ENCODE measurements around the gene TRERF1. TPM values are rescaled to one million over a fixed set of nuclear protein-coding genes. Genes with fewer than 3 reads are reported as not detected.

TRERF1 gene
- total and polyA plus RNA-seq, 3 donors from 2014 or later, result 13.7 to 49.1 (median 40.4) TPM

DNA sequence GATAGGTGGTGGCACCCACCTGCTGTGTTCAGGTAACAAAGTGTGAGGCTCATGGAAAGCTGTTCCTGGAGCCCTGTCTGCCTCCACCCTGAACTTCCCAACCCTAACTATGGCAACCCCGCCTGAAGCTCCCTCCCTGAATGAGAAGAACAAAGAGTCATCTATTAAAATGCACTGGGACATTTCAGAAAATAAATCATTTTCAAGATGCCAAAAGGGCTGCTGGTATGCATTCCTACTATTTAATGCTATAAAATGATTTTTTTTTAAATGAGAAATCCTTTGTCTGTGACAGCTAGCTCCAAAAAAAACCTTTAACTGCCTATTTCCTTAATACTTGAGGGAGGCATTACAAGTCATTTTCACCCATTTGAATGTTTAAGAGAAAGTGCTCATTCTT, 149.7 kb downstream of the TRERF1 start:
- Histone ChIP-seq H3K27me3 (no peaks in the 10 kb centered on the region), H3K4me3 (no peak overlapping the region), H3K4me1 (peaks cover 52% of the 10 kb centered on the region), H3K9me3 (no peaks in the 10 kb centered on the region), H3K36me3 (ENCODE audit: low read depth, missing control alignments) (no peaks in the 10 kb centered on the region), H3K27ac (no peak overlapping the region)
- WGBS, 2 donors, result 55 to 86% methylated on average over 1 of the region's 1 CpG
- no peak for DNase-seq
- intact Hi-C loops (cut with DNase I; ENCODE audit: low total_unique reads), result no loop called here
- TF ChIP-seq, protein P1, sequence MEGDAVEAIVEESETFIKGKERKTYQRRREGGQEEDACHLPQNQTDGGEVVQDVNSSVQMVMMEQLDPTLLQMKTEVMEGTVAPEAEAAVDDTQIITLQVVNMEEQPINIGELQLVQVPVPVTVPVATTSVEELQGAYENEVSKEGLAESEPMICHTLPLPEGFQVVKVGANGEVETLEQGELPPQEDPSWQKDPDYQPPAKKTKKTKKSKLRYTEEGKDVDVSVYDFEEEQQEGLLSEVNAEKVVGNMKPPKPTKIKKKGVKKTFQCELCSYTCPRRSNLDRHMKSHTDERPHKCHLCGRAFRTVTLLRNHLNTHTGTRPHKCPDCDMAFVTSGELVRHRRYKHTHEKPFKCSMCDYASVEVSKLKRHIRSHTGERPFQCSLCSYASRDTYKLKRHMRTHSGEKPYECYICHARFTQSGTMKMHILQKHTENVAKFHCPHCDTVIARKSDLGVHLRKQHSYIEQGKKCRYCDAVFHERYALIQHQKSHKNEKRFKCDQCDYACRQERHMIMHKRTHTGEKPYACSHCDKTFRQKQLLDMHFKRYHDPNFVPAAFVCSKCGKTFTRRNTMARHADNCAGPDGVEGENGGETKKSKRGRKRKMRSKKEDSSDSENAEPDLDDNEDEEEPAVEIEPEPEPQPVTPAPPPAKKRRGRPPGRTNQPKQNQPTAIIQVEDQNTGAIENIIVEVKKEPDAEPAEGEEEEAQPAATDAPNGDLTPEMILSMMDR (IDR thresholded peaks at IDR 0.05), result no peak
- TF ChIP-seq POLR2A (IDR thresholded peaks at IDR 0.05), result no peak

DNA sequence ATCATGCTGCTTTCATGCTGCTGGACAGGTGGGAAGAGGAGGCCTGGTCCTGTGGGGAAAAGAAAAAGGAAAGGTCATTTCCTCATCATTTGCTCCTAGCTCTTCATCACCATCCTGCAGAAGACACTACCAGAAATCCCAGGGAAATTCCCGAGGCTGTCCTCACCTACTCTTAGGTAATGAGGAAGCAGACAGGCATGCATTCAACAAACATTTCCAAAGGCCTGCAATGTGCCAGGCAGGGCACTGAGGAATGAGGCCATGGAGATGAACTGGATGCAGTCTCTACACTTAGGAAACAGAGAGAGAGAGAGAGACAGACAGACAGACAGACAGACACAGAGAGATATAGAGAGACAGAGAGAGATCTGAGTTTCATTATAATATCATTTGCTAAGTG, 151.0 kb downstream of the TRERF1 start:
- TF ChIP-seq, protein P1 (IDR thresholded peaks at IDR 0.05), result no peak
- TF ChIP-seq POLR2A (IDR thresholded peaks at IDR 0.05), result no peak
- Histone ChIP-seq H3K27ac (no peak overlapping the region), H3K4me1 (peaks cover 41% of the 10 kb centered on the region), H3K9me3 (no peaks in the 10 kb centered on the region), H3K4me3 (no peak overlapping the region), H3K27me3 (no peaks in the 10 kb centered on the region), H3K36me3 (ENCODE audit: low read depth, missing control alignments) (no peaks in the 10 kb centered on the region)
- DNase-seq, result no peak
- intact Hi-C loops (cut with DNase I; ENCODE audit: low total_unique reads), result no loop called here
- 85 to 88% methylated on average over 1 of the region's 1 CpG for WGBS, 2 donors

DNA sequence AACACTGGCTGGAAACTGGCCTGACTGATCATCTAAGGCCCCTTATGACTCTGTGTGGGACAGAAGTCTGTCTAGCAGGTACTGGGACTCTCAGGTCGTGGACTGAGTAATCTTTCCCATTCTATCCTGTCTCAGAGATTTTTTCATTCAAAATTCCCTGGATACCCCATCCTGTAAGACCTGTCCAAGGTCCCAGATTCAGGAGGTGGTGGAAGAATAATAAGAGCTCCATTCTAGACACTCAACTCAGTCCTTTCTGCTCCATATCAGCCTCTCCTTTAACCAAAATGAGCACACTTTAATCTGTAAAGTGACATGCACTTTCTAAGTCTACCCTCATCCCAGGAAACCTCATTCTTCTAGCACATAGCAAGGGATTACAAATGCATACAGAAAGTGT, 151.5 kb downstream of the TRERF1 start:
- Histone ChIP-seq H3K27me3 (no peaks in the 10 kb centered on the region), H3K4me1 (peaks cover 36% of the 10 kb centered on the region), H3K4me3 (no peak overlapping the region), H3K9me3 (no peaks in the 10 kb centered on the region), H3K36me3 (ENCODE audit: low read depth, missing control alignments) (no peaks in the 10 kb centered on the region), H3K27ac (no peak overlapping the region)
- 76 to 86% methylated on average over 1 of the region's 1 CpG for WGBS, 2 donors
- intact Hi-C loops (cut with DNase I; ENCODE audit: low total_unique reads), result no loop called here
- no peak for DNase-seq
- no peak for TF ChIP-seq POLR2A (IDR thresholded peaks at IDR 0.05)
- TF ChIP-seq, protein P1 (IDR thresholded peaks at IDR 0.05), result no peak

DNA sequence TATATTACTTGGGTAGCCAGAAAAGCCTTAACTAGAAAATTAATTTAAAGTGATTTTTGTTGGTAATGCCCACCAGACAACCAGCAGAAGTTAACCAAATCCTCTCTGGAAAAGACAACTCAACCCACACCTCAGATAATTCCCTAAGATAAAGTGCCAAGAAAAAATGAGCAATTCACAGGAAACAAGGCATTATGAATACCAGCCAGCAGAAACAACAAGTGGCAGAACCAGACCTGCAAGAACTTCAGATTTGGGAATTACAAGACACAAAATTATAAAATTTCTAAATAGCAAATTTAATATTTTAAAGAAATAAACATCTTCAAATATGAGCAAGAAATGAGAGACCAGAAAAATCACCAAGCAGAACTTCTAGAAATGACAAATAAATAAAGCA, 154.1 kb downstream of the TRERF1 start:
- Histone ChIP-seq H3K27me3 (no peaks in the 10 kb centered on the region), H3K9me3 (no peaks in the 10 kb centered on the region), H3K36me3 (ENCODE audit: low read depth, missing control alignments) (no peaks in the 10 kb centered on the region), H3K4me1 (peaks cover 20% of the 10 kb centered on the region), H3K27ac (no peak overlapping the region), H3K4me3 (no peak overlapping the region)
- TF ChIP-seq, protein P1 (IDR thresholded peaks at IDR 0.05), result no peak
- TF ChIP-seq POLR2A (IDR thresholded peaks at IDR 0.05), result no peak
- intact Hi-C loops (cut with DNase I; ENCODE audit: low total_unique reads), result no loop called here
- no peak for DNase-seq

DNA sequence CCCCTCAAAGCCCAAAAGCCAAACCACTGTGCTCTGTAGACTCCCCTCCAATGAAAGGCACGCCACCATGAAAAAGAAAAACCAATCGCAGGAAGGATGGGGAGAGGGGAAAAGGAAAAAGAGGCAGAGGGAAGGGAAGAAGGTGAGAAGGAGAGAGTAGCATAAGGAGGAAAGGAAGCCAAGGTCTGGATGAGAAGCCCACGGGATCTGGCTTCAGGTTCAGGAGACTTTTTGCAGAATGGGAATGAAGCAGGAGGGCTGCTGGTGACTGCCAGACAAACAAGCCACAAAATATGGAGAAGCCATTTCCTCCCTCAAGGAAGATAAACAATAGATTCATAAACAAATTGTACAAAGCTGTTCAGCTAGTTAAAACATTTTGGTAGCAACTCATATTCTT, 155.1 kb downstream of the TRERF1 start:
- H3K4me1 ChIP-seq, result peaks cover 9% of the 10 kb centered on the region
- H3K27me3 ChIP-seq, result no peaks in the 10 kb centered on the region
- TF ChIP-seq, protein P1 (IDR thresholded peaks at IDR 0.05), result no peak
- no peak for TF ChIP-seq POLR2A (IDR thresholded peaks at IDR 0.05)
- no peaks in the 10 kb centered on the region for H3K36me3 ChIP-seq (ENCODE audit: low read depth, missing control alignments)
- DNase-seq, result no peak
- no peaks in the 10 kb centered on the region for H3K9me3 ChIP-seq
- H3K27ac ChIP-seq, result no peak overlapping the region
- WGBS, 2 donors, result 86% methylated on average over 3 of the region's 3 CpGs
- no peak overlapping the region for H3K4me3 ChIP-seq
- intact Hi-C loops (cut with DNase I; ENCODE audit: low total_unique reads), result no loop called here

All from testis (tissue), 3 donors.